LNCaP clone FGC (cell line): ENCODE data around the gene WFDC10A.

Source experiments
- DNase-seq: peaks from one replicate; pipeline ENCODE4 v3.0.0-alpha.2; 2011; ENCODE audit warnings: low read depth
- H3K4me3 ChIP-seq: 2 replicates; pipeline ENCODE4 v1.5.1; 2011; ENCODE audit warnings: mild to moderate bottlenecking, low read depth, low read length, control low read depth
- CTCF ChIP-seq: IDR thresholded peaks from 2 replicates; pipeline ENCODE4 v1.5.1; 2012; ENCODE audit warnings: mild to moderate bottlenecking; ENCODE audit not compliant: control insufficient read depth, insufficient read depth; ENCODE audit errors: extremely low read depth

Gene WFDC10A

GRCh38 chr20:45593498-45593897, 36.0 kb upstream of the WFDC10A start:
- no peak for TF ChIP-seq CTCF
- H3K4me3 ChIP-seq = no peak overlapping the region
- DNase-seq = no peak

- DNase-seq = no peak
- no peak for TF ChIP-seq CTCF
- no peak overlapping the region for H3K4me3 ChIP-seq
Observed at GRCh38 chr20:45595235-45595634, 34.3 kb upstream of the WFDC10A start.

- DNase-seq = no peak
- H3K4me3 ChIP-seq = no peak overlapping the region
Observed at GRCh38 chr20:45607810-45608209, 21.7 kb upstream of the WFDC10A start.

DNA sequence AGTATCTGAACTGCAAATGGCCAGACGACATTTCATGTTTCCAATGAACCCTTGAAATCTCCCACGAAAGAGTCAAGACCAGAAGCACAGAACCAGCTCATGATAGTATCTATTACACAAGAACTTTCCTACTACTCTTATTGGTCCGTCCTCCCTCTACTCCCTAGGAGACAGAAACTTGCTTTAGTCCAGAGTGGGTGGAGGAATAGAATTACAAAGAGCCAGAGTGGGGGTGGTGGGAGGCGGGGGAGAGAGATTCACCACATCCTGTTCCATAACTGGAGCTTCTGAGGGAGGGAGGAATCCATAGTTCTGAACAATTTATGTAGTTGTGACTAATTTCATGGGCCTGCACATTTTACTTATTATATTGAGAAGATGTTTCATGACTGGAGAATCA, 18.5 kb upstream of the WFDC10A start:
- no peak for TF ChIP-seq CTCF
- no peak for DNase-seq
- H3K4me3 ChIP-seq = no peak overlapping the region

More at GRCh38 chr20:45607810-45608209, 21.7 kb upstream of the WFDC10A start:
- no peak for TF ChIP-seq CTCF

DNA sequence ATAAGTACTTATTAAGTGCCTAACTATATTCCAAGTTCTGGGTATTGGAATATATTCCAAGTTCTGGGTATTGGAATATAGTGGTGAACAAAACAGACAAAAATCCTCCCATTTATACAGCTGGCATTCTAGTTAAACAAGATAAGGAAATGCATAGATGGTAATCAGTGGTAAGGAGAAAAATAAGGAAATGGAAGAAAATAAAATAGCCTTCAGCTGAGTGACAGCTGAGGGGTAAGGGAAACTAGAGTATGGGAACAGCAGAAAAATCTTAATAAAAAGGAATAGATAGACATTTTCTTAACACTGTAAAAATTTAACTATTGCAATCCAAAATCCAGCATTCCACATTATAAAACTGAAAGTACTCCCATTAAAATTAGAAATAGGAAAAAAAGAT, 17.2 kb upstream of the WFDC10A start:
- TF ChIP-seq CTCF = no peak
- no peak for DNase-seq
- no peak overlapping the region for H3K4me3 ChIP-seq

DNA sequence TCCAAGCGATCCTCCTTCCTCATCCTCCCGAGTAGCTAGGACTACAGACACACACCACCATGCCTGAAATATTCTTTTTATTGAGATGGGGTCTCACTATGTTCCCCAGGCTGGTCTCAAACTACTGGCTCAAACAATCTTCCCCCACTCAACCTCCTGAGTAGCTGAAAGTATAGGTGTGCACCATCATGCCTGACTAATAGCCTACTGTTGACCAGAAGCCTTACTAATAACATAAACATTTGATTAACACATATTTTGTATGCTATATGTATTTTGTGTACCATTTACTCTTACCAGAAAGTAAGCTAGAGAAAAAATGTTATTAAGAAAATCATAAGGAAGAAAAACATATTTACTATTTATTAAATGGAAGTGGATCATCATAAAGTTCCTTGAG, 11.9 kb upstream of the WFDC10A start:
- no peak overlapping the region for H3K4me3 ChIP-seq
- no peak for TF ChIP-seq CTCF
- no peak for DNase-seq

- TF ChIP-seq CTCF = no peak
- no peak overlapping the region for H3K4me3 ChIP-seq
- DNase-seq = no peak
Observed at GRCh38 chr20:45621593-45621992, 7.9 kb upstream of the WFDC10A start.
